Dermis blood vessel endothelial cell (primary cell): ENCODE data around the gene RNF20. TPM values are rescaled to one million over a fixed set of nuclear protein-coding genes. Genes with fewer than 3 reads are reported as not detected.
"Not testable (repeated sequence)": the region's sequence is repeated elsewhere in the genome, so short reads cannot be mapped to it uniquely, and the experiment has no call there.

Source experiments
- DNase-seq: peaks from one replicate; pipeline ENCODE4 v3.0.0; 2010
- total RNA-seq: library from RNA; depleted of rRNA; stranded (reverse); fragments of >200 nt; gene quantifications from 2 replicates; pipeline ENCODE4 v1.2.3, GENCODE V29; 2014

The RNF20 gene
- 36.8 and 42.5 TPM in 2 replicates for total RNA-seq

GRCh38 chr9:101533334-101534204 lies at the start of gene RNF20:
Gene RNF20, plus strand, starts transcription at chr9:101533853. Its CDS starts 1,571 bp downstream, at chr9:101535424.
- DNase-seq, result peak; percentile 98

GRCh38 chr9:101484046-101484445 lies 49.6 kb upstream of the RNF20 start:
- DNase-seq, result no peak

- peak; percentile 10 for DNase-seq
Measured at GRCh38 chr9:101485924-101486692, 47.5 kb upstream of the RNF20 start.

- peak; percentile 28 for DNase-seq
Measured at GRCh38 chr9:101486693-101487442, 46.8 kb upstream of the RNF20 start.

GRCh38 chr9:101487443-101487840 lies 46.2 kb upstream of the RNF20 start:
- no peak for DNase-seq

- peak; percentile 9 for DNase-seq
Measured at GRCh38 chr9:101495810-101496209, 37.8 kb upstream of the RNF20 start.

DNA sequence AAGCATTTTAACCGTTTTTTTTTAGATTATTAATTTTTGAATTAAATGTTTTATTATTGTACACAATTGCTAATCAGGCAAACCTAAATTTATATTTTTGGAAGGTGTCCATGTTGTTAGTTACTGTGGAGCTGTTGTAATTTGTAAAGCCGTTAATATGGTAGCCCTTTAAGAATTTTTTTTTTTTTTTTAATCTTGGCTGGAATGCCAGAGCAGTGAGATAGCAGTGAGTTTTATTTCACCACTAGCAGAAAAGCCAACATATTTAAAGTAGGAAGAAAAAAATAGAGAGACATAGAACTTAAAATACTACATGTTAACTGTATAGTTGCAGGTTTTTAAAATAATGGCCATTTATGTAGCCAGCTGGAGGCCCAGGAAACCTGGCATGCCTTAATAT lies 35.3 kb upstream of the RNF20 start:
- no peak for DNase-seq

DNA sequence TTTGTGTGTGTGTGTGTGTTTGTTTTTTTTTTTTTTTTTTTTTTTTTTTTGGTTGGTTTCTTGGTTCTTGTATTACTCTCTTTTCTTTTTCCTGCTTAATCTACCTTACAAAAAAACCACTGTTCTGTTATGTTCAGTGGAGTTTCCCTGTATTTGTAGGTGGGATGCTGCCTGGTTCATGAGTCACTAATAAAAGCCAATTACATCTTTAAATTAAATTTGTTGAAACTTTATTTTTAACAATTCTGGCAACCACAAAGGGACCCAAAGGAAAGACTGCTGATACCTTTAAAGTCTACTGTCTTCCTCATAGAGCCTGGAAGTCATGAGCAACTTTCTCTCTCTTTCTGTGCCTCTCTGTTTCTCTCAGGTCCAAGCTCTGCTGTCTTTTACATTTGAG lies 29.5 kb upstream of the RNF20 start:
- DNase-seq, result no peak

DNA sequence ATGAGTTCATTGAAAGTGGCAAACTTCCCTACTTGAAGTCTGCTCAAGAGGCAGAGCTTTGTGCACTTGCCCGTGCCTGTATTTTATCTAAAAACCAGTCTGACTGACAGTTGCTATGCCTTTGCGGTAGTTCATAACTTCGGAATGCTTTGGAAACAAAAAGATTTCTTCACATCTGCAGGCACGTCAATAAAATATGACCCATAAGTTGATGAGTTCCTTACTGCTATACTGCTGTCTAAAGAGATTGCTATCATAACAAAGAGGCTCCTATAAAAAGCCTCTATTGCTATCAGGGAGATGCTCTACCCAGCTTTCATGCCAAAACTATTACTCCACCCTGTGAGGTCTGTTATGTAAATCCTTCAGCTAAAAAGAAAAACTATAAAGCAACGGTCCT lies 25.4 kb upstream of the RNF20 start:
- no peak for DNase-seq

DNA sequence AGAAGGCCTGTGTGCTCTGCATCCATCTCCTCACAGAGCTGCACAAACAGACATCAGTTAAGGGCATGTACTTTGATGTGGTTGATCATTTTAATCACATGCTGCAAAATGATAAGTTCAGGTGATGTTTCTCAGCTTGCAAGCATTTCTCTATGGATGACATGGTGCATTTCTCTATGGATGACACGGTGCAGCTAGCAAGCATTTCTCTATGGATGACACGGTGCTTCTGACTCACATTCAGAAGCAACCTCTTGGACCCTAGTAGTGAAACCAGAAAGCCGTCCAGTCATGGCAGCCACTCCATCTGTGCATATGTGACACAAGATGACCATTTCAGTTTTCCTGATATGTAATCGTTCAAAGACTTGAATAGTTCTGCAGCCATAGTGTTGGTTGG lies 24.1 kb upstream of the RNF20 start:
- no peak for DNase-seq

DNA sequence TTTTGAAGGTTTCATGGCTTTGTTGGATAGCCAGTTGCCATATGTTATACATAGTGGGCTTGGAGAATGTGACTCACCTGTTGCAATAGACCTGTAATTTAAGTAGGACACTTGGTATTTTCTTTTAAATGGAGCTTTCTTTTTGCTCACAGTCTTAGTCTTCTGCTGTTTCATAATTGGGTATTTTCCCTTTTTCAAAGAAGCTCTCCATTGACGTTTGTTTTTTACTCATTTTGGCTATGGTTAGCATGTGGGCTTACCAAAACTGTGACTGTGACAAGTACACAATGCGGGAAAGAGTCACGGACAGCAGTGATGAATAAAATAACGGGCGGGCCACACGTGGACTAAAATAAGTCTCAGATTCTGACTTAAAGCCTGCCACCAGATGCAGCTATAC lies 23.2 kb upstream of the RNF20 start:
- no peak for DNase-seq

DNA sequence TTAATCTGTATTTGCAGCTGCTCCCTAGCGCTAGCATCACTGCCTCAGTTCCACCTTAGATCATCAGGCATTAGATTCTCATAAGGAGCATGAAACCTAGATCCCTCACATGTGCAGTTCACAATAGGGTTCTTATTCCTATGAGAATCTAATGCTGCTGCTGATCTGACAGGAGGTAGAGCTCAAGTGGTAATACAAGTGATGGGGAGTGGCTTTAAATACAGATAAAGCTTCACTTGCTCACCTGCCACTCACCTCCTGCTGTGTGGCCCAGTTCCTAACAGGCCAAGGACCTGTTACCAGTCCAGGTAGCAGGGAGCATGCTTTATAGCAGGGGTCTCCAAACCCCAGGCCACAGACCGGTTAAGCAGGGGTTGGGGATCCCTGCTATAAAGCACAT lies 22.6 kb upstream of the RNF20 start:
- no peak for DNase-seq

- DNase-seq, result no peak
Measured at GRCh38 chr9:101512116-101512515, 21.5 kb upstream of the RNF20 start.

- DNase-seq, result no peak
Measured at GRCh38 chr9:101513351-101513750, 20.3 kb upstream of the RNF20 start.

DNA sequence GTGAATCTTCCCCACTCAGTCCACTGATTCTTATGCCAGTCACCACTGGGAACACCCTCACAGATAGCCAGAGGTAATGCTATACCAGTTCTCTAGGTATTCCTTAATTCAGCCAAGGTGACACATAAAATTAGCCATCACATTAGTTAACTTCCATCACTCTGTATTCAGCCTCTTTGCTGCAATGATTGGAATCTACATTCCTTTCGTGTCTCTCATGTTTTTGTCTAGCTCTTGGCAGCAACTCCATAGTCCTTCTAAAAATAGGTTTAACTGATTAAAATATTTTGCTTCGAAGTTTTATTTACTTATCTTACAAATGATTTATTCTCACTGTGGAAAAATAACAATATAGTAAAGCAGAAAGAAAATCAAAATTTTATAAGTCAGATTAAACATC lies 19.6 kb upstream of the RNF20 start:
- DNase-seq, result no peak

- no peak for DNase-seq
Measured at GRCh38 chr9:101516655-101517054, 17.0 kb upstream of the RNF20 start.

- not testable (repeated sequence) for DNase-seq
Measured at GRCh38 chr9:101518489-101518888, 15.2 kb upstream of the RNF20 start.

DNA sequence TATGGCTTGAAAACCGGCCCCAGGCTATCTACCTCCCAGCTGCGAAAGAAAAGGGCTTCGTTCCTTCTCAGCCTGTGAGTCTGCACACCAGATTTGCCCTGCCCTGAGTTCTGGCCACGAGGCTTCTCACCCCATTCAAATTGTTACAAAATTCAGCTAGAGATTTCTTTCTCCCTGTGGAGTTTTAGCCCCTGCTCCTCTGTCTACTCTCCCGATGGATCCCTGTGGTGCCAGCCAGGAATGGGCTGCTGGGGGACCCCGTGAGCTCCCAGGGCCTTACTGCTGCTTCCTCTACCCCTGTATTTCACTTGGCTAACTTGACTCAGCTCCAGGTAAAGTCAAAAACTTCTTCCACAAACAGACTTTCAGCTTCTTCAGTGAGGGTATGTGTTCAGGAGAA lies 9.3 kb upstream of the RNF20 start:
- no peak for DNase-seq

- no peak for DNase-seq
Measured at GRCh38 chr9:101527066-101527465, 6.6 kb upstream of the RNF20 start.

DNA sequence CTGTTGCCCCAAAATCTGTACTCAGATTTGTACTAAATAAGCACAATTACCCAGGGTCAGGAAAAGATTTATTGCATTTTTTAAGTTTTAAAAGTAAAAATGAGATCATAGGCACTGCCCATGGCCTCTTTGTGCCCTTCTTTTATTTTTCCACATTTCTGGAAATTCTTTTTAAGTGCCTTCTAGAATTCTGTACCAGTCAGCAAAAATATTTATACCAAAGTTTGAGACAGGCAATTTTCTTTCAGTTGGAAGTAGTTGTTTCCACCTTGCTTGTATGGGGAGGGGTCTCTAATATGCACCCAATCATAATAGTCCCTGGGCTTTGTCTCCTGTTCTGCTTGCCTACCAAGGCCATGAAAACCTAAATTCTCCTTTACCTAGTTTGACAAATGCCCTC lies 5.6 kb upstream of the RNF20 start:
- DNase-seq, result no peak

GRCh38 chr9:101530076-101530711 lies 3.5 kb upstream of the RNF20 start:
- DNase-seq, result peak; percentile 87

- DNase-seq, result no peak
Measured at GRCh38 chr9:101536351-101536750, 2.7 kb downstream of the RNF20 start.

- peak; percentile 55 for DNase-seq
Measured at GRCh38 chr9:101536938-101537337, 3.3 kb downstream of the RNF20 start.
